Activated CD4-positive, alpha-beta T cell treated with anti-CD3 and anti-CD28 coated beads, Interleukin-2, amount 10 ng/mL, durations not matched to agents 24 days and 14 days (primary cell): ENCODE results near the gene MAN1A1. TPM values are rescaled to one million over a fixed set of nuclear protein-coding genes. Genes with fewer than 3 reads are reported as not detected.

Experiments used
- DNase-seq: peaks from one replicate; pipeline ENCODE4 v3.0.0; 2022
- H3K27ac Mint-ChIP-seq: one replicate; pipeline ENCODE4 v1.8.0; 2022; ENCODE audit warnings: mild to moderate bottlenecking, mixed read lengths
- H3K27me3 Mint-ChIP-seq: one replicate; pipeline ENCODE4 v1.8.0; 2022; ENCODE audit warnings: mixed read lengths
- H3K36me3 Mint-ChIP-seq: one replicate; pipeline ENCODE4 v1.8.0; 2022; ENCODE audit warnings: low read depth, mild to moderate bottlenecking, mixed read lengths
- H3K4me1 Mint-ChIP-seq: one replicate; pipeline ENCODE4 v1.8.0; 2021; ENCODE audit warnings: mixed read lengths
- H3K4me3 Mint-ChIP-seq: one replicate; pipeline ENCODE4 v1.8.0; 2022; ENCODE audit warnings: mild to moderate bottlenecking, moderate library complexity, mixed read lengths
- H3K9me3 Mint-ChIP-seq: one replicate; pipeline ENCODE4 v1.8.0; 2021; ENCODE audit warnings: mixed read lengths
- intact Hi-C: fragments of 100-400 bp; cut with micrococcal nuclease; formaldehyde crosslinking; loops from one replicate; pipeline ENCODE4 v1.15.1; 2023
- total RNA-seq: library from RNA; stranded (reverse); gene quantifications from 2 replicates; pipeline ENCODE4 v1.2.3, GENCODE V29; 2022

MAN1A1 gene
- total RNA-seq, 1 donor from 2014 or later: 43.7 TPM

DNA sequence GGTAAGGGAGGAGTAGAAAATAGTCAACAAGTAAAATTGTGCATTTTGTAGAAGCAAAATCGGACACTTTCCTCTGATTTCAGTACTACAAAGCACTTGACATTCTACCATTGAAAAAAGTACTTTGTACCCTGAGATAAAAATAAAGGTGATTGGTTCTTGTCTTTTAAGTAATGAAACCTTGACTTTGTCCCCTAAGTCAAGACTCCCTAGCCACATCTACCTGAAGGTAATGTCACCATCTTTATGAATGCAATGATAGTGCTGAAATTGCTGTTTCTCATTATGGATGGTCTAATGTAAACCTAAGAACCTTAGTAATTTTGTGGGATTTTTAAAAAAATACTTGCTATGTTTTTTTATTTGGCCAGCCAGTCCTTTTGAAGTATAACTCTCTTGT is 2.4 kb upstream of the MAN1A1 start:
- H3K36me3 Mint-ChIP-seq: peaks cover 11% of the 10 kb centered on the region
- no peak for DNase-seq
- peaks cover 28% of the 10 kb centered on the region for H3K4me1 Mint-ChIP-seq
- H3K9me3 Mint-ChIP-seq: no peaks in the 10 kb centered on the region
- peak overlapping the region; percentile 22 for H3K4me3 Mint-ChIP-seq
- intact Hi-C loops: loop anchor here (5.0 to 10.0 kb wide), 3 partner anchors 390 to 1677 kb away; partner anchors contain the start of gene NUS1
- H3K27ac Mint-ChIP-seq: no peak overlapping the region
- no peaks in the 10 kb centered on the region for H3K27me3 Mint-ChIP-seq

DNA sequence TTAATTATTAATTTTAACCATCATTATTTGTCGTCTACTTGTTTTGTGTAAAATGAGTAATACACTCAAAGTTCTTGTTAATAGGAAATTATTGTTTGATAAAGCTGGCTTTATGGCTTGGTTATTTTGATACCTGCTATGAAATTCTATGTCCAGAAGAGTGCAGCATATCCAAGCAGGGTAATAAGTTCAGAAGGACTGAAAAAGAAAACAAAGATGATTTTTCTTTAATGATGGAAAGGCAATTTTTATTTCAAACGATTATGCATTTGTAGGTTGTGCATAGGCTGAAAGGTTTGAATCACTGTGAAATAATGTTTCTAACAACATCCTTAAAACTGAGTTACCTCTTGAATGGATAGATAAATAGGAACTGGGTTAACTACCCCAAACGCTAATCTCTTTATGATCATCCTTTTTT is 1.4 kb upstream of the MAN1A1 start:
- peak overlapping the region; percentile 83 for H3K27ac Mint-ChIP-seq
- DNase-seq: no peak
- peaks cover 22% of the 10 kb centered on the region for H3K36me3 Mint-ChIP-seq
- intact Hi-C loops: loop anchor here (1.0 to 10.0 kb wide), 13 partner anchors 15 to 1676 kb away; partner anchors contain the start of genes MCM9 and NUS1
- no peaks in the 10 kb centered on the region for H3K27me3 Mint-ChIP-seq
- peaks cover 38% of the 10 kb centered on the region for H3K4me1 Mint-ChIP-seq
- peak overlapping the region; percentile 97 for H3K4me3 Mint-ChIP-seq
- H3K9me3 Mint-ChIP-seq: no peaks in the 10 kb centered on the region

DNA sequence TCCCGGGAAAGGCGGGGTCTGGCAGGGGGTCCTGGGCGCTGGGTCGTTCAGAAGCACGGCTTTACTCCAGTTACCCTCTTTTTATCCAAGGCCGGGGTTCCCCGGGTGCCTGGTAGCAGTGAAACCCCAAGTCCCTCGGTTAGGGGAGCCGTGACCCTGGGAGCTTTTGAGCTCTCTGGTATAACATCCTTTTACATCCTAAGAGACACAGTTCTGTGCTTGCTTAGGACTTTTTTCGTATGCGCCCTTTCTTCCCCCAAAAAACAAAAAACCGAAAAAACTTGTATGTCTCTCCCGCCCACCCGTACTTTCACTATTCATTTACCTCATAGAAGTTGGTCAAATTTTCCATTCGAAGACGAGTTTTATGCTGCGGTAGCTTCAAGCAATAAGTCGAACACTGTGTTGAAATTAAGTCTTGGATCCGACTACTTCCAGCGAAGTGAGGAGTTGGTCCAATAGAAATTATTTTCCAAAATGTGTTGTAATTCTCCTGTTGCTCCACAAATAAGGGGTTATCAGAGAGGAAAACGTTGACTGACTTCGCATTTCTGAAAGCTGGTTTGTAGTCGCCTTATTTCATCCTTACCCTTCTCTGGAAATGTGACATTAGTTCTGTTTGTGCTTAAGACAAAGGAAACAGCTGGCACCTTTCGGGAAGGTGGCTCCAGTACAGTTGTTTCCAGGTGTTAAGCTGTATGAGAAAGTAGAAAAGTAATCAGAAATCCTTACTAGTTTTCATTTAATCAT is 816 bp upstream of the MAN1A1 start:
- intact Hi-C loops: loop anchor here (1.0 to 10.0 kb wide), 13 partner anchors 14 to 1676 kb away; partner anchors contain the start of genes MCM9 and NUS1
- peaks cover 26% of the 10 kb centered on the region for H3K36me3 Mint-ChIP-seq
- peak overlapping the region; percentile 83 for H3K27ac Mint-ChIP-seq
- no peaks in the 10 kb centered on the region for H3K9me3 Mint-ChIP-seq
- DNase-seq: peak; percentile 88
- H3K27me3 Mint-ChIP-seq: no peaks in the 10 kb centered on the region
- H3K4me1 Mint-ChIP-seq: peaks cover 43% of the 10 kb centered on the region
- H3K4me3 Mint-ChIP-seq: peak overlapping the region; percentile 97

DNA sequence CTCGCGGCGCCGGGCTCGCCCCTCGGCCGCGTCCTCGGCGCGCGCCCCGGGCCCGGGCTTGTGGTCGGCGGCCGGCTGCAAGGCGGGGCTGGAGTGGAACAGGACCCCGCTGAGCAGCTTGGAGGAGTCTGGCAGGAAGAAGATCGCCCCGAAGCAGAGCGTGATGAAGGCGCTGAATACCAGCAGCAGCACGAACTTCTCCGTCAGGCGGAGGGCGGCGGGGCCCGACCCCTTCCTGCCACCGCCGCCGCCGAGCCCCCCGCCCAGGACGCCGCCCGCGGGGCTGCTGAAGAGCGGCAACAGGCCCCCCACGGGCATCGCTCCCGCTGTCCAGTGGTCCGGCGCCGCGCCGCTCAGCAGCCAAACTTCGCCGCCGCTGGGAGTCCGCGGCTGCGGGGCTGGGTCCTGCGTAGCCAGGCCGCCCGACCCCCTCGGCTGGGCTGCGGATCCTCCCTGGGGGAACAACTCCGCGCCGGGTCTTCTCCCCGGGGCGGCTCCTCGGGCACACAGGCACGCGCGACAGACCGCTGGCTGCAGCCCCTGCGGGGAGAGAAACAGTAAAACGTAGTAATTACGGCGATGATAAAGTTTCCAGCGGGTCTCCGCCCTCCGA is 707 bp downstream of the MAN1A1 start:
- peaks cover 35% of the 10 kb centered on the region for H3K36me3 Mint-ChIP-seq
- H3K4me1 Mint-ChIP-seq: peaks cover 53% of the 10 kb centered on the region
- peak overlapping the region; percentile 97 for H3K4me3 Mint-ChIP-seq
- no peaks in the 10 kb centered on the region for H3K27me3 Mint-ChIP-seq
- intact Hi-C loops: loop anchor here (1.0 to 10.0 kb wide), 3 partner anchors 272 to 634 kb away; partner anchors contain the start of gene ASF1A
- no peaks in the 10 kb centered on the region for H3K9me3 Mint-ChIP-seq
- DNase-seq: no peak
- peak overlapping the region; percentile 94 for H3K27ac Mint-ChIP-seq

DNA sequence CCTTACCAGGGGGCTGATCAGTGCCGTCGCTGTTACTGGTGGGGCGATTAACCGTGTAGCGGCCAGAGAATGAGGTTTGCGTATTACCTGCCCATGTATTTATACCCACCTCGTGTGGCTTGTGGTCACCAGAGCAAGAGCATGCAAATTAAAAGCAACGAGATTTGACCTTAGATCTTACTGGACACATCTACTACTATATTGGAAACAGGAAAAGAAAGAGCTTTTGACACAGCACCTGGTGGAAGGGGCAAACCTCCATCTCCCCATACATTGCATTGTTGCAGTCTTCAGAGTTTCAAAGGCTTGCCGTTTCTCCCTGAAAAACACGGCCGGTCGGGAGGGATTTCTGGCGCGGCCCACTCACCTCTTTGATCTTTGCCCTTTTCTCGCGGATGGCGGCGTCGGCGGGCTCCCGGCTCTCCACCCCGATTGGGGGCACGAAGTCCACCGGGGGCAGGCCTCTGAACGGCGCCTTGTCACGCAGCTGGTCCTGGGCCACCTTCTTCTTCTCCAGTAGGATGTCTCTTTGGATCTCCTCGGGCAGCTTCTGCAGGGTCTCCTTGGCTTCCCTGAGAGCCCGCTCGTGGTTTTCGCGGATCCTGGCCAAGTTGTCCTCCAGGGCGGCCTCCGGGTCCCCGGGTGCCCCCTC is 1.3 kb downstream of the MAN1A1 start:
- H3K4me1 Mint-ChIP-seq: peaks cover 54% of the 10 kb centered on the region
- intact Hi-C loops: loop anchor here (2.0 to 10.0 kb wide), 2 partner anchors 271 to 633 kb away; no protein-coding TSS in a partner anchor
- H3K27ac Mint-ChIP-seq: peak overlapping the region; percentile 91
- H3K4me3 Mint-ChIP-seq: peak overlapping the region; percentile 97
- H3K27me3 Mint-ChIP-seq: no peaks in the 10 kb centered on the region
- DNase-seq: peak; percentile 82
- peaks cover 39% of the 10 kb centered on the region for H3K36me3 Mint-ChIP-seq
- no peaks in the 10 kb centered on the region for H3K9me3 Mint-ChIP-seq

DNA sequence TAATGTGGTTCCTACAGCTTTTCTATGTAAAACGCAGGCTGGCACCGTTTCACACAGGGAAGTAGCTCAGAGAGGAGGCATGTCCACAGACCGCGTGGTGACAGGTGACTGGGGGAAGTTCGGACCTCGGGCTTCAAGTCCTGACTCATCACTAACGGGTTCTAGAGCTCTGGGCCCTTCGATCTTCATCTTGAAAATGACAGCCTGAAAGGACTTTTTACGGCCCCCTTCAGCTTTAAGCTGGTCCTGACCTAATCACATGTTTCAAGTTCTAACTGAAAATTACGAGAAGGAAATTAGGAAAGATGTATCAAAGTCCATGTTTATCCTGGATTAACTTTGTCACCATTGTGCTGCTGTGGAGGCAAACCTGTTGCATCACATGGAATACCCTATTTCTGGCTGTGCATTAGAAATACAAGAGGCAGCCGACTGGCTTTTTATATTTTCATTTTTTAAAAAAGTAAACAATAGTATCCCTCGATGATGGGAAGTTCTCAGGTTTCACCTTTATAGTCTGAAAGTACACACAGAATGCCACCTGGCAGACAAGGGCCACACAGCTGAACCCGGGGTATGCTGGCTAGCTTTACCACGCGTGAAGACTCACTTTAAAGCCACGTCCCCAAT is 2.0 kb downstream of the MAN1A1 start:
- DNase-seq: peak; percentile 73
- Mint-ChIP-seq H3K36me3 (peaks cover 42% of the 10 kb centered on the region), H3K4me3 (peak overlapping the region; percentile 97), H3K4me1 (peaks cover 58% of the 10 kb centered on the region), H3K9me3 (no peaks in the 10 kb centered on the region), H3K27ac (peak overlapping the region; percentile 91), H3K27me3 (no peaks in the 10 kb centered on the region)
- intact Hi-C loops: loop anchor here (2.0 to 10.0 kb wide), 2 partner anchors 271 to 633 kb away; no protein-coding TSS in a partner anchor

DNA sequence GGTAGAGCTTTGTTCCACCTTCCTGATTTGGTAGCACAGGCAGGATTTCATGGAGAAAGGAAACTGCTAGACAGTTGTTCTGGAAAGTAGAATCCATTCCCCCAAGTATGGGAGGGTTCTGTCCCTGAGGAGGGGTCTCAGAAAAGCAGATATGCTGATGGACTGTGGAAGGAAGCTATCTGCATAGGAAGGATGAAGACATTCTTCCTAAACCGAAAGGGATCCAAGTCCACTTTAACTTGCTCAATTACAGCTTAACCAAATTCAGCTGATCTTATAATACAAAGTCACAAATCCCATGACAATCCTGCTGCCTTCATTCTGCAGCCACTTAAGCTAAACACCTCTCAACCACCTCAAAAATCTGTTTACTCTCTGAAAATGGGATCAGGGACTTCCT is 2.6 kb downstream of the MAN1A1 start:
- Mint-ChIP-seq H3K27ac (no peak overlapping the region), H3K4me1 (peaks cover 62% of the 10 kb centered on the region), H3K4me3 (peak overlapping the region; percentile 97), H3K36me3 (peaks cover 47% of the 10 kb centered on the region), H3K9me3 (no peaks in the 10 kb centered on the region), H3K27me3 (no peaks in the 10 kb centered on the region)
- intact Hi-C loops: loop anchor here (10.0 kb wide), 1 partner anchor 632 kb away; no protein-coding TSS in a partner anchor
- DNase-seq: no peak

DNA sequence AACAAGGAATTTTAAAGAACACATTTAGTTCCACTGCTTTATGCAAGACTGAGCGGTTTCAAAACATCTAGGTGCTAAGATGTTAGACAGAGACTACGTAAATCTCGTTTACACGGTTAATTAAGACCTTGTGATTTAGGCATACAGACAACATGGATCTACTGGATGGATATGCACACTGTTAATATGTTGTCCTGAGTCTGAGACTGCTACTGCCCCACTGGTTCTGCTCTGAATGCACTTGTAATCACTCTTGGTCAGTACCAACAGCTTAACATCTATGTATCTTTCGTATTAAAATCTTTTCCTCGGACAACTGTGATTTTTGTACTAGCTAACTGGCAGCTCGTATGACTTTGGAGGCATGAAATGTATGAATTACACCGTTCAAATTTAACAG is 3.1 kb downstream of the MAN1A1 start:
- intact Hi-C loops: loop anchor here (10.0 kb wide), 1 partner anchor 632 kb away; no protein-coding TSS in a partner anchor
- peak overlapping the region; percentile 97 for H3K4me3 Mint-ChIP-seq
- H3K36me3 Mint-ChIP-seq: peaks cover 49% of the 10 kb centered on the region
- no peaks in the 10 kb centered on the region for H3K9me3 Mint-ChIP-seq
- no peak for DNase-seq
- H3K27ac Mint-ChIP-seq: peak overlapping the region; percentile 1
- H3K27me3 Mint-ChIP-seq: no peaks in the 10 kb centered on the region
- peaks cover 58% of the 10 kb centered on the region for H3K4me1 Mint-ChIP-seq

DNA sequence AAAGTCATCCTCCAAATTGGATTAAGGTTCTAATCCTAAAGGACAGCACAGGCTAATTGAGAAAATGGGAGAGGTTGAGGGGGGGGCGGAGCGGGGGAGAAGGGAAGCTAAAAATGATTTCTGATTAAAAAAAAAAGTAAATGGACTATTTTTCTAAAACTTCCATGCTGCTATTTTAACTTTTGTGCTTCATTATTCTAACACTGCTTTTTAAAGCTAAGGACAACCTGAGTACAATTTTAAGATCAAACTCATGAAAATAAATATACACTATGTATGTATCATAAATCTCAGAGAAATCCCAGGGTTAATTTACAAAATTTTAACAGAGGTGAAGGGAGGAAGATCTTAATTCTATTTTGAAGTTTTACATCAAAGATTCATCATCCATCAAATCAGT is 4.4 kb downstream of the MAN1A1 start:
- intact Hi-C loops: loop anchor here (10.0 kb wide), 1 partner anchor 630 kb away; no protein-coding TSS in a partner anchor
- Mint-ChIP-seq H3K9me3 (no peaks in the 10 kb centered on the region), H3K27me3 (no peaks in the 10 kb centered on the region), H3K36me3 (peaks cover 56% of the 10 kb centered on the region), H3K4me3 (peak overlapping the region; percentile 97), H3K4me1 (peaks cover 65% of the 10 kb centered on the region), H3K27ac (no peak overlapping the region)
- DNase-seq: no peak

DNA sequence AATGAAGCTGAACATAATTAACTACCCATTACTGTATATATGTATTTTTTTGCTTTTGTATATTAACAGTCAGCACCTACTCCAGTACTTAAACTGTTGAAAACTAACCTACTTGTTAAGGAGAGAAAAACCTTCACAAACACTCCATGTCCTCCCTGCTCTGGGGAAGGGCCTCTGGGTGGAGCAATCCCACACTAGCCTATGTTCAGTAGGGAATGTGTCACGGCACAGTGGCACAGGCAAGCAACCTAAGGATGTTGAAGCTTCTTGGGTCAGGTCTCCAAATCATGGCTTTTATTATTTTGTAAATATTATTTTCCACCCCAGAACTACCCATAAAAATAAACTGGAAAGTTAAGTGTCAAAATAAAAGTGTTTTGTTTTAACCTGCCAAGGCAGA is 5.3 kb downstream of the MAN1A1 start:
- no peak overlapping the region for H3K4me3 Mint-ChIP-seq
- peaks cover 61% of the 10 kb centered on the region for H3K36me3 Mint-ChIP-seq
- peaks cover 70% of the 10 kb centered on the region for H3K4me1 Mint-ChIP-seq
- H3K9me3 Mint-ChIP-seq: no peaks in the 10 kb centered on the region
- intact Hi-C loops: loop anchor here (10.0 kb wide), 1 partner anchor 630 kb away; no protein-coding TSS in a partner anchor
- DNase-seq: peak; percentile 52
- no peaks in the 10 kb centered on the region for H3K27me3 Mint-ChIP-seq
- H3K27ac Mint-ChIP-seq: no peak overlapping the region

DNA sequence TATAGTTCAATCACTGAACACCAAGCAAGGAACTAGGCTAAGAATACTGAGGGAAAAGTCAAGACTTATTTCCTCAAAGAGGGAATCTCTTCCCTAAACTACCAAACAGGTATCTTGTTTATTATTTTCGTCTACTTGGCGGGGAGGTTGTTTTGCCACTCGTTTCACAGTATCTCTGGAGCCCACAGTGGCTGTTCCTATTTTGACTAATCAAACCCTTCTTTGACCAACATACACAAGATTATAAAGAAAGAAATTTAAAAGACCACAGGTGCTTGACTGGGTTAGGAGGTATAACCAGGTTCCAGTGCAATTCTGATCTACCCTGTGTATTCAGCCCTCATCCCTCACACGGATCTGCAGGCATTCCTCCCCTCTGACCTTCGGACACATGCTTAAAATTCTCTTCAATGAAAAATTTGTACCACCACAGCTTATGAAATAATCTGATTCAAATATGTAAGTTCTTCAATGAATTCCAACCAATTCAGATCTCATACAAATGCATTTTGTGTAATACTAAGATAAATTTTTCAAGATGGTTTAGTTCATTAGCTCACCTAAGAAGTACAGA is 5.9 kb downstream of the MAN1A1 start:
- no peaks in the 10 kb centered on the region for H3K9me3 Mint-ChIP-seq
- H3K4me3 Mint-ChIP-seq: peak overlapping the region; percentile 14
- peaks cover 74% of the 10 kb centered on the region for H3K4me1 Mint-ChIP-seq
- no peaks in the 10 kb centered on the region for H3K27me3 Mint-ChIP-seq
- peaks cover 67% of the 10 kb centered on the region for H3K36me3 Mint-ChIP-seq
- peak; percentile 47 for DNase-seq
- intact Hi-C loops: loop anchor here (10.0 kb wide), 1 partner anchor 629 kb away; no protein-coding TSS in a partner anchor
- peak overlapping the region; percentile 31 for H3K27ac Mint-ChIP-seq

DNA sequence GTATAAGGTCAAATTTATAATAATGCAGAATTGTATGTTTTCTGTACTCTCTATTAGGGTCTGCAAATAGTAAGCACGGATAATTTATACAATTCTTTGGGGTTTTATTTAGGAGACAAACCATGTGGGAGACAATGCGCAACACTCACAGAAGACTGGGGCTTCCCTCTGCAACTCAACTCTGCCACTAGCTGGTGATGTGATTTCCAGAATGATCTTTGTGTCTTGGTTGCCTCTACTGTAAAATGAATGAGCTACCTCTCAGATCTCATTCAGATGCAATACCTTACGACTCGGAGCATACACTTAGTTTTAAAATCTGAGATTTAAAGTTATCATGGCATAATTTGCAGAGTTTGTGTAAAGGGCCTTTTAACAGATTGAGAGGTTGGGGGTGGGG is 6.4 kb downstream of the MAN1A1 start:
- H3K36me3 Mint-ChIP-seq: peaks cover 68% of the 10 kb centered on the region
- H3K4me1 Mint-ChIP-seq: peaks cover 75% of the 10 kb centered on the region
- DNase-seq: peak; percentile 61
- H3K9me3 Mint-ChIP-seq: no peaks in the 10 kb centered on the region
- H3K27ac Mint-ChIP-seq: no peak overlapping the region
- H3K4me3 Mint-ChIP-seq: no peak overlapping the region
- H3K27me3 Mint-ChIP-seq: no peaks in the 10 kb centered on the region
- intact Hi-C loops: loop anchor here (10.0 kb wide), 1 partner anchor 628 kb away; no protein-coding TSS in a partner anchor

DNA sequence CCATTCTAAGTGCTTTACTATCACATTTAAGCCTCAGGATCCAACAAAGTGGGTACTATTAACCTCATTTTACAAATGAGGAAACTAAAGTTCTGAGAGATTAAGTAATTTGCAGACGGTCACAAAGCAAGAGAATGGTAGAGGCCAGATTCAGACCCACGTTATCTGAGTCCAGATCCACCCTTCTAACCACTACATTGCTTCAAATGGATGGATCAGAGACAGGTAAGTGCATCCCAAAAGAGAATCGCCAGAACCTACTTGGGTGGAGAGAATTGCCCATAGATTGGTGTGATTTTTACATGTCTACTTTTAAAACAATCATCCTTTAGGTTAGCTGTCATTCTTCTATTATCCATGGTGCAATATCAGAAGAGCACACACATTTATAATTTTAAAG is 7.1 kb downstream of the MAN1A1 start:
- Mint-ChIP-seq H3K4me1 (peaks cover 71% of the 10 kb centered on the region), H3K27me3 (no peaks in the 10 kb centered on the region), H3K4me3 (no peak overlapping the region), H3K27ac (no peak overlapping the region), H3K36me3 (peaks cover 66% of the 10 kb centered on the region), H3K9me3 (no peaks in the 10 kb centered on the region)
- intact Hi-C loops: loop anchor here (10.0 kb wide), 1 partner anchor 628 kb away; no protein-coding TSS in a partner anchor
- no peak for DNase-seq
